Measurements from ENCODE around the gene TECPR2.

- no peak for TF ChIP-seq EZH2 (IDR thresholded peaks at IDR 0.05)
- TF ChIP-seq CTCF (IDR thresholded peaks at IDR 0.05 in 2 of 3, conservative IDR thresholded peaks at IDR 0.05 in 1 of 3; ENCODE audit: borderline replicate concordance in 1 of 3, insufficient read depth in 1 of 3, low read depth in 2 of 3, low read length in 2 of 3): no peak
- no peak for TF ChIP-seq POLR2A (IDR thresholded peaks at IDR 0.05; ENCODE audit: borderline replicate concordance, extremely low read depth, insufficient read depth, insufficient read length)
Observed at GRCh38 chr14:102538602-102539543, 176.1 kb downstream of the TECPR2 start.
